Hepatocyte (in vitro differentiated cells): ENCODE data around the gene SSTR1.

ENCODE experiments used
- CTCF ChIP-seq: fragments of 200-600 bp; sonication (generic); IDR thresholded peaks from 2 replicates; pipeline ENCODE4 v1.5.1; 2016; ENCODE audit warnings: antibody characterized with exemption, mild to moderate bottlenecking; ENCODE audit not compliant: poor library complexity
- EZH2 ChIP-seq: fragments of 200-600 bp; sonication (generic); IDR thresholded peaks from 2 replicates; pipeline ENCODE4 v1.6.1; 2016; ENCODE audit warnings: antibody characterized with exemption, mild to moderate bottlenecking, borderline replicate concordance
- EZH2phosphoT487 ChIP-seq: fragments of 200-600 bp; sonication (generic); IDR thresholded peaks from one replicate; pipeline ENCODE4 v1.6.1; 2018; ENCODE audit warnings: antibody characterized with exemption, mild to moderate bottlenecking, low read depth, moderate library complexity; ENCODE audit not compliant: unreplicated experiment, severe bottlenecking

GRCh38 chr14:38209572-38210557 lies 2.2 kb downstream of the SSTR1 start:
- TF ChIP-seq CTCF: no peak
- TF ChIP-seq EZH2phosphoT487: no peak
- TF ChIP-seq EZH2: no peak
